D341Med (cell line): ENCODE data around the gene GABRA1.

Experiments used
- DNase-seq: peaks from one replicate; pipeline ENCODE4 v3.0.0; 2012; ENCODE audit warnings: low spot score

GABRA1 gene

GRCh38 chr5:161847941-161848391 lies at the start of gene GABRA1:
TSS of gene GABRA1 (plus strand) at chr5:161848120. CDS start at chr5:161850811, 2,691 bp downstream.
- DNase-seq: peak; percentile 64

GRCh38 chr5:161799316-161799715 lies 48.6 kb upstream of the GABRA1 start:
- DNase-seq: no peak

GRCh38 chr5:161804263-161804662 lies 43.7 kb upstream of the GABRA1 start:
- no peak for DNase-seq

GRCh38 chr5:161846746-161847145 lies 1.2 kb upstream of the GABRA1 start:
- no peak for DNase-seq

GRCh38 chr5:161847447-161847846 lies 473 bp upstream of the GABRA1 start:
- peak; percentile 10 for DNase-seq

- no peak for DNase-seq
These were observed 2.6 kb downstream of the GABRA1 start for GRCh38 chr5:161850491-161850890.

GRCh38 chr5:161851691-161852299 lies 3.9 kb downstream of the GABRA1 start:
- no peak for DNase-seq

- no peak for DNase-seq
These were observed 9.4 kb downstream of the GABRA1 start for GRCh38 chr5:161857358-161857757.

GRCh38 chr5:161863259-161863658 lies 15.3 kb downstream of the GABRA1 start:
- DNase-seq: no peak

- DNase-seq: no peak
These were observed 15.9 kb downstream of the GABRA1 start for GRCh38 chr5:161863811-161864210.

GRCh38 chr5:161865510-161865909 lies 17.6 kb downstream of the GABRA1 start:
- DNase-seq: no peak

- DNase-seq: no peak
These were observed 42.1 kb downstream of the GABRA1 start for GRCh38 chr5:161889971-161890370.

GRCh38 chr5:161895514-161895913 lies 47.6 kb downstream of the GABRA1 start:
- no peak for DNase-seq

- DNase-seq: no peak
These were observed 49.1 kb downstream of the GABRA1 start for GRCh38 chr5:161897033-161897432.

GRCh38 chr5:161899590-161899989 lies 51.7 kb downstream of the GABRA1 start:
- DNase-seq: no peak

GRCh38 chr5:161900981-161901380 lies 53.1 kb downstream of the GABRA1 start:
- DNase-seq: no peak

GRCh38 chr5:161921781-161922180 lies 73.9 kb downstream of the GABRA1 start:
- DNase-seq: no peak

- no peak for DNase-seq
These were observed 76.3 kb downstream of the GABRA1 start for GRCh38 chr5:161924270-161924669.

- DNase-seq: no peak
These were observed 78.0 kb downstream of the GABRA1 start for GRCh38 chr5:161925960-161926359.

- no peak for DNase-seq
These were observed 86.6 kb downstream of the GABRA1 start for GRCh38 chr5:161934486-161934885.

GRCh38 chr5:161944974-161945373 lies 97.1 kb downstream of the GABRA1 start:
- DNase-seq: no peak

GRCh38 chr5:161946911-161947310 lies 99.0 kb downstream of the GABRA1 start:
- no peak for DNase-seq
